Activated CD8-positive, alpha-beta memory T cell treated with anti-CD3 and anti-CD28 coated beads for 1 hour (primary cell): ENCODE data around the gene TBCCD1.
"Not testable (repeated sequence)": the region's sequence is repeated elsewhere in the genome, so short reads cannot be mapped to it uniquely, and the experiment has no call there.

Experiments
- DNase-seq, 2 donors: peaks; one replicate each; pipeline ENCODE4 v3.0.0-alpha.2; 2020; ENCODE audit warnings: low read depth in 1 of 2; ENCODE audit errors: extremely low read depth in 1 of 2

TBCCD1 gene

DNA sequence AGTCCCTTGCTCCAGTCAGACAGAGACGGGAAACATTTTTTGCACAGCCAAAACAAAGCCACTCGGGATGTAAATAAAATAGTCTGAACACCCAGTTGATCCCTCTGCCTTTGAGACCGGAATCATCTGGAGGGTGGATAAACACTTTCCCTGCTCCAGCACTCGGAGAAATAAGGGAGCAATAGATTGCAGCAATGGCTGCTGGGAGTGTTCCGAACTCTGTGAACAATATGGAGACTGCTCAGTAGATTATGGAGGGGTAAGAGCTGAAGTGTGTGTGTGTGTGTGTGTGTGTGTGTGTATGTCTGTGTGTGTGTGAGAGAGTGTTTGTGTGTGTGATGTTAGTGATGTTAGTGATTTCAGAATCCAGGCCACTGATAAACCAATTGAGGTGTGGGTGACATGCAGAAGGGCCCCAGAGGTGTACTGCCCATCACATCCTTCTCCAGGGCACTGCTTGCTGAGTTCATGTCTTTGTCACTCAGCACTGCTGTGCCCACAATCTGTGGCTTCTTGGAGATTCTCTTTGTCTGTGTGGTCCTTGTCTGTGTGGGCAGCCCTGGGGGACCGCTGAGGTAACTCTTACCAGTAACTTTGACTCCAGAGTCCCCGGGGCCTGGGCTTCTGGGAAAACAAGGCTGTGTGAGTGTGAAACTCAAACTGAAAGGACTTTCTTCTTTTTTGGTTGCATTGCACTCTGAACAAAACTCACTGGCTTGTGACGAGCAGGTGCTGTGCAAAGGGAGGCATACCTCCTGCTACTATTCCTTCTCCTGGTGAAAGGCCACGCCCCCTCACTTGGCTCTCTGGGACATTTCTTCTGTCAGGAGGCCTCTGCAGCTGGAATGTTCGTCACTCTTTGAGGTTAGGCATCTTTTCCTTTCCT lies 45.9 kb downstream of the TBCCD1 start:
- no peak for DNase-seq

GRCh38 chr3:186520431-186520830 lies 46.7 kb downstream of the TBCCD1 start:
- no peak for DNase-seq

GRCh38 chr3:186519021-186519658 lies 48.0 kb downstream of the TBCCD1 start:
- DNase-seq, result peak; percentile 24 to 40

DNA sequence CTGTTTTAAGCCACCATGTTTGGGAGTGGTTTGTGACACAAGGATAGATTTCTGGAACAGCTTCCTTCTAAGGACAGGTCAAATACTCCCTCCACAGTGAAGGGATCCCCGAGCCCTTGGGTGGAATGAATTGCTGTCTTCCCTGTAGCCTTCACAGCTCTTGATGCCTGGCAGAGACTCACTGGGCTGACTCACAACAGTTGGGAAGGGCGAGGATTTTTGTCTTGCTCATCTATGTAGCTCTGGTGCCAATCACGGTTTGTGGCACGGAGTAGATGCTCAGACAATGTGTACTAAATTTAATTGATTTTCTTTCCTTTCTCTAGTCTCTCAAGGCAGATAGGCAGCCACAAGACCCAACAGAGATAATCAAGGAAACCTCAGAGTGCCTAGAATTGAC lies 49.9 kb downstream of the TBCCD1 start:
- no peak for DNase-seq

DNA sequence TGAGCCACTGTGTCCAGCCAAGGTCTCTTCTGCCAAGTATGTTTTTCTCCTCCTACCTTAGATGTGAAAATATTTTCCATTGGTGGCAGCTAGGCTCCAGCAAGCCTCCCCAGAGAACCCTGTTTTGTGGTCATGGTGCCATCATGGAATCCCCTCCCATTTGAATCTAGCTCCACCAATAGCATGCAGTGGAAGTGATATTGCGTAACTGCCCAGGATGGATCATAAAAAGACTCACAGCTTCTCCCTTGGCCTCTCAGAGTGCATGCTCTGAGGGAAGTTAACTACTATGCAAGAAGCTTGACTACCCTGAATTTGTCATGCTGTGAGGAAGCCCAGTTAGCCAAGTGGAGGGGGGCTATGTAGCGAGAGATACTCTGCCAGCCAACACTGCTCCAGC lies 50.5 kb downstream of the TBCCD1 start:
- no peak for DNase-seq

- DNase-seq, result no peak
Observed at GRCh38 chr3:186515125-186515524, 52.0 kb downstream of the TBCCD1 start.

GRCh38 chr3:186514296-186515002 lies 52.7 kb downstream of the TBCCD1 start:
- DNase-seq, result no peak

DNA sequence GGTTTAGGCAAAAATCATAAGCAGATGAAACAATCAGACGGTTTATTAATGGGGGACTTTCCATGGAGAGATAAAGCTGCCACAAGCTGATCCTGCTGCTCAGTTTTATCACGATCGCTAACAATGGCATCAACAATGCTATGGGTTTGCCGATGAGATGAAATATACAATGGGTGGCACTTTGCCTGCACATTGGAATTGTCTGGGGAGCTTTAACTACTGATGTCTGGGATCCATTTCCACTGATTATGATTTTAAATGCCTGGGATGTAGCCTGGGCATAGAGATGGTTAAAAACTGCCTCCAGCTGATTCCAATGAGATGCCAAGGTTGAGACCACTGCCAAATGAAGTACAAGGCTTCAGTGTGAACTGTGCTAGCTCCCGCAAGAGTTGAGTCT lies 53.8 kb downstream of the TBCCD1 start:
- no peak for DNase-seq

GRCh38 chr3:186512570-186513302 lies 54.4 kb downstream of the TBCCD1 start:
- no peak for DNase-seq

DNA sequence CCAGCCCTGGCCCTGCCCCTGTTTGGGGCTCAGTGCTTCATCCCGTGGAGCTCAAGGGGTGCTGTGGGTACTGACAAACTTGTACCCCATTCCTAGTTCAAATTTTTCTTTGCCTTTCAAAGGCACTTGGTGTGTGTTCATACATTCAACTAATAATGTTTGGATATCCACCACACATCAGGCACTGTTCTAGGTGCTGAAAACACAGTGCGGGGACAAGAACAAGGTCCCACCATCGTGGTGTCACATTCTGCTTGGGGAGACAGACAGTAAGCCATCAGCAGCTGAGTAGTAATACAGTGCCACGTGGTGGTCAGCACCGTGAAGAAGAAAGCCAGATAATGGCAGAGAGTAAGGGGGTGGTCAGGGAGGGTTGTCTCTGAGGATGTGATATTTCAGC lies 55.4 kb downstream of the TBCCD1 start:
- DNase-seq, result no peak

GRCh38 chr3:186511245-186511644 lies 55.9 kb downstream of the TBCCD1 start:
- DNase-seq, result no peak

- no peak for DNase-seq
Observed at GRCh38 chr3:186510374-186511079, 56.6 kb downstream of the TBCCD1 start.

GRCh38 chr3:186509423-186509822 lies 57.7 kb downstream of the TBCCD1 start:
- DNase-seq, result no peak

- DNase-seq, result no peak
Observed at GRCh38 chr3:186506857-186507256, 60.3 kb downstream of the TBCCD1 start.

- DNase-seq, result no peak
Observed at GRCh38 chr3:186506191-186506739, 60.9 kb downstream of the TBCCD1 start.

DNA sequence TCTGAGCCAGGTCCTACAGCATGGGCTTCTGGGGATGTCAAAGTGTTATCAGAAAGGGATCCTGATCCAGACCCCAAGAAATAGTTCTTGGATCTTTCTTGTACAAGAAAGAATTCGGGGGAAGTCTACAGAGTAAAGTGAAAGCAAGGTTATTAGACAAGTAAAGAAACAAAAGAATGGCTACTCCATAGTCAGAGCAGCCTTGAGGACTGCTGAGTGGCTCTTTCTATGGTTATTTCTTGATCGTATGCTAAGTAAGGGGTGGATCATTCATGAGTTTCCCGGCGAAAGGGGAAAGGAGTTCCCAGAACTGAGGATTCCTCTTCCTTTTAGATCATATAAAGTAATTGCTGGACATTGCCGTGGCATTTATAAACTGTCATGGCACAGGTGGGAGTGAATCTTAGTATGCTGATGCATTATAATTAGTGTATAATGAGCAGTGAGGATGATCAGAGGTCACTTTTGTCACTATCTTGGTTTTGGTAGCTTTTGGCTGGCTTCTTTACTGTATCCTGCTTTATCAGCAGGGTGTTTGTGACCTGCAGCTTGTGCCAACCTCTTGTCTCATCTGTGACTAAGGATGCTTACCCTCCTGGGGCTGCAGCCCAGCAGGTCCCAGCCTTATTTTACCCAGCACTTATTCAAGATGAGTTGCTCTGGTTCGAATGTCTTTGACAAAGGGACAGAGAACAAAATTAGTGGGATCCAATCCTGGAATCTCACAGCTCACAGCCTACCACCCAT lies 64.0 kb downstream of the TBCCD1 start:
- DNase-seq, result no peak

GRCh38 chr3:186502138-186502948 lies 64.8 kb downstream of the TBCCD1 start:
- no peak for DNase-seq

GRCh38 chr3:186499949-186500348 lies 67.2 kb downstream of the TBCCD1 start:
- DNase-seq, result not testable (repeated sequence)

DNA sequence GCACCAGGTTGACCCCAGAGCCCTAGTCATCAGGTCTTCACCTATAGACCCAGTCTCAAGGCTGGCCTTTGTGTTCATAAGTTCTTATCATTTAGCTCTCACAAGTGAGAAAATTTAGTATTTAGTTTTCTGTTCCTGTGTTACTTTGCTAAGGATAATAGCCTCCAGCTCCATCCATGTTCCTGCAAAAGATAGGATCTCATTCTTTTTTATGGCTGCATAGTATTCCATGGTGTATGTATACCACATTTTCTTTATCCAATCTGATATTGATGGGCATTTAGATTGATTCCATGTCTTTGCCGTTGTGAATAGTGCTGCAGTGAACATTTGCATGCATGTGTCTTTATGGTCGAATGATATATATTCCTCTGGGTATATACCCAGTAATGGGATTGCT lies 69.1 kb downstream of the TBCCD1 start:
- DNase-seq, result not testable (repeated sequence)
